HEK293T (cell line): Measurements from ENCODE around the gene SPDYE5.
"Not testable (repeated sequence)": the region's sequence is repeated elsewhere in the genome, so short reads cannot be mapped to it uniquely, and the experiment has no call there.

Experiments used
- ARNT ChIP-seq: fragments of 450-650 bp; IDR thresholded peaks from 2 replicates; pipeline ENCODE4 v1.6.1; 2017; ENCODE audit warnings: mild to moderate bottlenecking
- BHLHE40 ChIP-seq: fragments of 450-650 bp; IDR thresholded peaks from 2 replicates; pipeline ENCODE4 v1.6.1; 2016; ENCODE audit warnings: mild to moderate bottlenecking, moderate library complexity, borderline replicate concordance
- CTBP1 ChIP-seq: fragments of 450-650 bp; IDR thresholded peaks from 2 replicates; pipeline ENCODE4 v1.6.1; 2016; ENCODE audit warnings: borderline replicate concordance
- FOXA1 ChIP-seq: fragments of 450-650 bp; IDR thresholded peaks from 2 replicates; pipeline ENCODE4 v1.6.1; 2016; ENCODE audit warnings: mild to moderate bottlenecking
- FOXK2 ChIP-seq: fragments of 450-650 bp; IDR thresholded peaks from 2 replicates; pipeline ENCODE4 v1.6.1; 2016; ENCODE audit warnings: mild to moderate bottlenecking
- FOXM1 ChIP-seq: fragments of 450-650 bp; IDR thresholded peaks from 2 replicates; pipeline ENCODE4 v1.6.1; 2017; ENCODE audit warnings: mild to moderate bottlenecking, borderline replicate concordance
- HDGF ChIP-seq: fragments of 450-650 bp; IDR thresholded peaks from 2 replicates; pipeline ENCODE4 v1.6.1; 2017; ENCODE audit warnings: antibody characterized with exemption, borderline replicate concordance
- LEF1 ChIP-seq: fragments of 450-650 bp; IDR thresholded peaks from 2 replicates; pipeline ENCODE4 v1.6.1; 2017; ENCODE audit warnings: mild to moderate bottlenecking, borderline replicate concordance
- PKNOX1 ChIP-seq: fragments of 450-650 bp; IDR thresholded peaks from 2 replicates; pipeline ENCODE4 v1.6.1; 2016
- SP1 ChIP-seq: fragments of 450-650 bp; IDR thresholded peaks from 2 replicates; pipeline ENCODE4 v1.6.1; 2017
- SUZ12 ChIP-seq: fragments of 450-650 bp; IDR thresholded peaks from 2 replicates; pipeline ENCODE4 v1.6.1; 2016; ENCODE audit warnings: mild to moderate bottlenecking
- TARDBP ChIP-seq: fragments of 450-650 bp; IDR thresholded peaks from 2 replicates; pipeline ENCODE4 v1.6.1; 2016
- ZNF384 ChIP-seq: fragments of 450-650 bp; IDR thresholded peaks from 2 replicates; pipeline ENCODE4 v1.6.1; 2016

DNA sequence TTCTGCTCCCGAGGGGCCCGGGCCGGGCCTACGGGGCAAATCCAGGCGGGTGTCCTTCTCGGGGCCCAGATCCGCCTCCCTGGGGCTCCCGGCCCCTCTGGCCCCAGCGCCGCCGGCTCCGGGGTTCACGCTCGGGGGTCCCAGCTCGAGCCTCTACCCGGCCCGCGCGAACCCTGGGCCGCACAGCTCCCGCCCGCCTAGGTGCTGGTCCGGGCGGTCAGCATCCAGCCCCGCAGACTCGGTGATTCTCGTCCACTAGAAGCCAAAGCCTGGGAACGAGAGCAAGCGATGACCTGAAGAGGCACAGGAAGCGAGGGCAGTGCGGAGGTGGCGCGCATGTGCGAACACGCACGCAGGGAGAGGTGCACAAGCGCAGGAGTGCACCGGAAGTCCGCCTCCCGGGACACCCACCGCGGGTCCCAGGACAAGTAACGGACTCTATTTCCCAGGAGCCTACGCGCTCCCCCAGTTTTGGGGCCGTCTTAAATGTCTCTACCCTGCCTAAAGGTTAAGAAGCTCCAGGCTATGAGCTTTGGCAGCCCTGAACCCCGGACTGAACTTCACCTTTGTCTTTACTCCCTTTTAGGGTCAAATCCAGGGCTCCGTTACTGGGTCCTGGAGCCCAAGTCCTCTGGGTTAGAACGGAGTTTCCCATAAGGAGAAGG lies 6.0 kb upstream of the SPDYE5 start, which contains the start of gene POM121C:
- TF ChIP-seq FOXA1, LEF1, SP1, HDGF, TARDBP, FOXM1, ARNT, CTBP1, SUZ12, FOXK2, ZNF384, BHLHE40, PKNOX1: not testable (repeated sequence)
